ENCODE measurements around the gene MLLT1.

Gene MLLT1

GRCh38 chr19:6164906-6165531, 114.8 kb downstream of the MLLT1 start:
- TF ChIP-seq POLR2AphosphoS5 (IDR thresholded peaks at IDR 0.05; ENCODE audit: low read depth, low read length), result no peak
- TF ChIP-seq, protein P1, sequence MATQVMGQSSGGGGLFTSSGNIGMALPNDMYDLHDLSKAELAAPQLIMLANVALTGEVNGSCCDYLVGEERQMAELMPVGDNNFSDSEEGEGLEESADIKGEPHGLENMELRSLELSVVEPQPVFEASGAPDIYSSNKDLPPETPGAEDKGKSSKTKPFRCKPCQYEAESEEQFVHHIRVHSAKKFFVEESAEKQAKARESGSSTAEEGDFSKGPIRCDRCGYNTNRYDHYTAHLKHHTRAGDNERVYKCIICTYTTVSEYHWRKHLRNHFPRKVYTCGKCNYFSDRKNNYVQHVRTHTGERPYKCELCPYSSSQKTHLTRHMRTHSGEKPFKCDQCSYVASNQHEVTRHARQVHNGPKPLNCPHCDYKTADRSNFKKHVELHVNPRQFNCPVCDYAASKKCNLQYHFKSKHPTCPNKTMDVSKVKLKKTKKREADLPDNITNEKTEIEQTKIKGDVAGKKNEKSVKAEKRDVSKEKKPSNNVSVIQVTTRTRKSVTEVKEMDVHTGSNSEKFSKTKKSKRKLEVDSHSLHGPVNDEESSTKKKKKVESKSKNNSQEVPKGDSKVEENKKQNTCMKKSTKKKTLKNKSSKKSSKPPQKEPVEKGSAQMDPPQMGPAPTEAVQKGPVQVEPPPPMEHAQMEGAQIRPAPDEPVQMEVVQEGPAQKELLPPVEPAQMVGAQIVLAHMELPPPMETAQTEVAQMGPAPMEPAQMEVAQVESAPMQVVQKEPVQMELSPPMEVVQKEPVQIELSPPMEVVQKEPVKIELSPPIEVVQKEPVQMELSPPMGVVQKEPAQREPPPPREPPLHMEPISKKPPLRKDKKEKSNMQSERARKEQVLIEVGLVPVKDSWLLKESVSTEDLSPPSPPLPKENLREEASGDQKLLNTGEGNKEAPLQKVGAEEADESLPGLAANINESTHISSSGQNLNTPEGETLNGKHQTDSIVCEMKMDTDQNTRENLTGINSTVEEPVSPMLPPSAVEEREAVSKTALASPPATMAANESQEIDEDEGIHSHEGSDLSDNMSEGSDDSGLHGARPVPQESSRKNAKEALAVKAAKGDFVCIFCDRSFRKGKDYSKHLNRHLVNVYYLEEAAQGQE (IDR thresholded peaks at IDR 0.05; ENCODE audit: insufficient read depth in 1 of 2, low read depth in 2 of 2, low read length in 2 of 2), result no peak
- TF ChIP-seq FOXP2 (optimal IDR thresholded peaks at IDR 0.05; ENCODE audit: borderline replicate concordance, extremely low read depth, extremely low read length, insufficient read depth), result no peak

DNA sequence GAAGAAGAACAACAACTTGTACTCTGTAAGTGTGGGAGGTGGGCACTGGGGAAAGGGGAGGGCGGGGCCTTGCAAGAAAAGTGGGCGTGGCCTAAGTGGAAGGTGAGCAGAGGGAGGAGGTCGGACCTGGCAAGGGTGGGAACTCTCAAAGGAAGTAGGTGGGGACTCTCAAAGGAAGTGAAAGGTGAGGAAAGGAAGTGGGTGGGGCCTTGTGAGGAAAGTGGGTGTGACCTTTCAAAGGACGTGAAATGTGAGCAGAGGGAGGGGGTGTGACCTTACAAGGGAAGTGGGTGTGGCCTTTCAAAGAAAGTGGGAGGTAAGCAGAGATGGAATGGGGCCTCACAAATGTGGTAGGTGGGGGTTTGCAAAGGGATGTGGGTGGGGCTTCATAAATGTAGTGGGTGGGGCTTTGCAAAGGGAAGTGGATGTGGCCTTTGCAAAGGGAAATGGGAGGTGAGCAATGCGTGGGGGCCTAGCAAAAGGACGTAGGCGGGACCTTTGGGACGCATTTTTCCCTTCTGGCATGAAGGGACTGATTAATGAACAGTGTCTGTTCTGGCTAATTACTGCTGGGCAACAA, 118.4 kb downstream of the MLLT1 start:
- no peak for TF ChIP-seq FOXP2 (optimal IDR thresholded peaks at IDR 0.05; ENCODE audit: borderline replicate concordance, extremely low read depth, extremely low read length, insufficient read depth)
- TF ChIP-seq TAF1 (IDR thresholded peaks at IDR 0.05; ENCODE audit: borderline replicate concordance, insufficient read depth, low read length), result no peak
- TF ChIP-seq POLR2AphosphoS5 (IDR thresholded peaks at IDR 0.05; ENCODE audit: low read depth, low read length), result no peak
- no peak for TF ChIP-seq SIN3A (IDR thresholded peaks at IDR 0.05; ENCODE audit: borderline replicate concordance, insufficient read depth, low read length)
- TF ChIP-seq, protein P1 (IDR thresholded peaks at IDR 0.05; ENCODE audit: insufficient read depth in 1 of 2, low read depth in 2 of 2, low read length in 2 of 2), result no peak
